Endothelial cell of umbilical vein (primary cell): ENCODE data around the gene NACAD. TPM values are rescaled to one million over a fixed set of nuclear protein-coding genes. Genes with fewer than 3 reads are reported as not detected.

Experiments used
- BruUV-seq: library from RNA; stranded (reverse); fragments of 400-500 nt; replicated peaks from 2 replicates; lab custom pipeline; 2021; lab: Mats Ljungman, UMichigan
- CTCF ChIA-PET: fragments of 300-600, 350-600 bp; sonication (Branson Sonifier 250); formaldehyde crosslinking; loops from one replicate; lab custom pipeline; 2021; ENCODE audit warnings: antibody characterized with exemption, inconsistent platforms; lab: Charles Lee
- POLR2A ChIA-PET: fragments of 300-600, 350-600 bp; sonication (Branson Sonifier 250); formaldehyde crosslinking; loops from one replicate; lab custom pipeline; 2021; ENCODE audit warnings: antibody characterized with exemption, inconsistent platforms; lab: Charles Lee
- DNase-seq: peaks from one replicate; pipeline ENCODE4 v3.0.0-alpha.2; 2011; ENCODE audit warnings: low read depth, low spot score
- FAIRE-seq: peaks from 2 replicates; lab custom pipeline; 2011; peaks lifted over from hg19 to GRCh38; lab: Jason Lieb, UNC
- H2AFZ ChIP-seq: 2 replicates; pipeline ENCODE4 v1.6.0; 2012; ENCODE audit warnings: low read depth, low read length, control low read depth, inconsistent platforms
- H3K27ac ChIP-seq: 2 replicates; pipeline ENCODE4 v1.5.1; 2011; ENCODE audit warnings: low read depth, mild to moderate bottlenecking, control low read depth, low read length, moderate library complexity; ENCODE audit not compliant: insufficient read depth
- H3K27me3 ChIP-seq, 2 experiments: 2 replicates each; pipeline versions ENCODE4 v1.6.0 to v1.6.1; 2011; ENCODE audit warnings: low read length in 2 of 2, mixed read lengths in 1 of 2; ENCODE audit not compliant: control insufficient read depth in 2 of 2, insufficient read depth in 2 of 2
- H3K36me3 ChIP-seq, 2 experiments: 2 replicates in 1 of 2; 3 replicates in 1 of 2; pipeline ENCODE4 v1.5.1; 2011; ENCODE audit warnings: low read length in 2 of 2, mild to moderate bottlenecking in 1 of 2, moderate library complexity in 1 of 2; ENCODE audit not compliant: control insufficient read depth in 2 of 2, insufficient read depth in 2 of 2; ENCODE audit errors: extremely low read depth in 1 of 2
- H3K4me1 ChIP-seq: 3 replicates; pipeline ENCODE4 v1.5.1; 2011; ENCODE audit warnings: mild to moderate bottlenecking, low read length; ENCODE audit not compliant: control insufficient read depth, insufficient read depth; ENCODE audit errors: extremely low read depth
- H3K4me2 ChIP-seq: 2 replicates; pipeline ENCODE4 v1.6.1; 2011; ENCODE audit warnings: low read length, control low read depth, mixed read lengths; ENCODE audit not compliant: insufficient read depth
- H3K4me3 ChIP-seq, 3 experiments: fragments of 200-600 bp in 1 of 3; sonication (generic), shearing (Covaris generic) in 1 of 3; replicated peaks in 1 of 3; 2 replicates each; pipeline ENCODE4 v1.5.1; 2011 to 2016; ENCODE audit warnings: control low read depth in 3 of 3, low read length in 3 of 3, mild to moderate bottlenecking in 2 of 3, inconsistent platforms in 1 of 3, low read depth in 1 of 3, moderate library complexity in 1 of 3; ENCODE audit not compliant: insufficient read depth in 1 of 3
- H3K79me2 ChIP-seq: 2 replicates; pipeline ENCODE4 v1.6.0; 2012; ENCODE audit warnings: low read length, inconsistent platforms; ENCODE audit not compliant: control insufficient read depth, insufficient read depth
- H3K9ac ChIP-seq: replicated peaks from 2 replicates; pipeline ENCODE3; 2011; ENCODE audit warnings: low read length, control low read depth; ENCODE audit not compliant: insufficient read depth; ENCODE audit errors: extremely low read depth
- H3K9me1 ChIP-seq: replicated peaks from 3 replicates; pipeline ENCODE4 v1.6.0; 2011; ENCODE audit warnings: mild to moderate bottlenecking, low read length; ENCODE audit not compliant: control insufficient read depth, insufficient read depth; ENCODE audit errors: extremely low read depth
- H3K9me3 ChIP-seq: replicated peaks from 2 replicates; pipeline ENCODE4 v1.5.1; 2012; ENCODE audit warnings: low read length, inconsistent platforms; ENCODE audit not compliant: control insufficient read depth, insufficient read depth
- H4K20me1 ChIP-seq: replicated peaks from 2 replicates; pipeline ENCODE3; 2011; ENCODE audit warnings: mild to moderate bottlenecking, low read length; ENCODE audit not compliant: control insufficient read depth, insufficient read depth; ENCODE audit errors: extremely low read depth
- EZH2 ChIP-seq: IDR thresholded peaks from 2 replicates; pipeline ENCODE4 v1.6.1; 2012; ENCODE audit warnings: borderline replicate concordance, low read depth, mild to moderate bottlenecking, moderate library complexity, low read length, inconsistent platforms; ENCODE audit not compliant: severe bottlenecking
- FOS ChIP-seq: IDR thresholded peaks from 2 replicates; pipeline ENCODE4 v1.6.1; 2011; ENCODE audit warnings: mild to moderate bottlenecking, low read length, moderate library complexity, borderline replicate concordance; ENCODE audit not compliant: insufficient read depth
- GATA2 ChIP-seq: IDR thresholded peaks from 2 replicates; pipeline ENCODE4 v1.7.0; 2011; ENCODE audit warnings: low read depth, mild to moderate bottlenecking, moderate library complexity, mixed read lengths, low read length; ENCODE audit not compliant: insufficient read length, insufficient read depth
- JUN ChIP-seq: IDR thresholded peaks from 2 replicates; pipeline ENCODE4 v1.6.1; 2011; ENCODE audit warnings: borderline replicate concordance, low read depth; ENCODE audit not compliant: insufficient read length, insufficient read depth
- MYC ChIP-seq: IDR thresholded peaks from one replicate; pipeline ENCODE4 v1.6.1; 2011; ENCODE audit warnings: mild to moderate bottlenecking, low read depth, low read length
- POLR2A ChIP-seq: IDR thresholded peaks from 2 replicates; pipeline ENCODE4 v1.6.1; 2012; ENCODE audit warnings: low read depth, mild to moderate bottlenecking, control low read depth, low read length
- POLR2AphosphoS5 ChIP-seq: IDR thresholded peaks from 2 replicates; pipeline ENCODE4 v1.6.1; 2012; ENCODE audit warnings: low read depth, mild to moderate bottlenecking, control low read depth, low read length, moderate library complexity; ENCODE audit not compliant: insufficient read depth
- dilution Hi-C: fragments of 300-500 bp; cut with MboI; formaldehyde crosslinking; loops from one replicate; pipeline ENCODE4 v1.15.0; 2019; ENCODE audit warnings: low sequenced_read_pairs; ENCODE audit not compliant: extremely low pct_ligation_motif_present
- intact Hi-C: fragments of 100-400 bp; cut with micrococcal nuclease; formaldehyde crosslinking; loops from one replicate; pipeline ENCODE4 v1.10.0; 2022
- polyA plus RNA-seq, 4 experiments: library from polyadenylated mRNA; depleted of rRNA in 3 of 4; stranded (reverse) in 3 of 4; unstranded in 1 of 4; fragments of >200 nt; gene quantifications; 2 replicates each; pipeline versions ENCODE4 v1.2.1 to v1.2.3, GENCODE V29; 2011 to 2012; ENCODE audit warnings: missing spikeins in 1 of 4
- total RNA-seq: library from RNA; stranded (reverse); gene quantifications from 2 replicates; pipeline ENCODE4 v1.2.3, GENCODE V29; 2021
- TF ChIP-seq, protein P1 (sequence below): IDR thresholded peaks from 2 replicates; pipeline ENCODE4 v1.6.1; 2011; ENCODE audit not compliant: insufficient read depth, insufficient read length
- TF ChIP-seq, protein P2 (sequence below), 2 donors: IDR thresholded peaks; 1 replicate in 1 of 2; 2 replicates in 1 of 2; pipeline ENCODE4 v1.5.1; 2011; ENCODE audit warnings: low read length in 2 of 2, mild to moderate bottlenecking in 2 of 2, moderate library complexity in 2 of 2, control low read depth in 1 of 2, inconsistent platforms in 1 of 2, low read depth in 1 of 2; ENCODE audit not compliant: insufficient read depth in 1 of 2; ENCODE audit errors: extremely low read depth in 1 of 2

NACAD gene
- total and polyA plus RNA-seq, 2 donors (not counting 3 experiments of a cell fraction or from before 2014, with no cell fraction given): 1.4 to 6.6 TPM

- H2AFZ ChIP-seq: no peak overlapping the region
- no peaks in the 10 kb centered on the region for H3K9me3 ChIP-seq
- dilution Hi-C loops: no loop called here
- H3K9me1 ChIP-seq: no peaks in the 10 kb centered on the region
- peaks cover 4% of the 10 kb centered on the region for H4K20me1 ChIP-seq
- CTCF ChIA-PET: no interaction called here
- H3K27me3 ChIP-seq: no peaks in the 10 kb centered on the region
- DNase-seq (no peak), FAIRE-seq (no peak)
- no peak for TF ChIP-seq GATA2
- no peak for TF ChIP-seq EZH2
- TF ChIP-seq POLR2A: no peak
- TF ChIP-seq MYC: no peak
- no peak for TF ChIP-seq JUN
- TF ChIP-seq, protein P1, sequence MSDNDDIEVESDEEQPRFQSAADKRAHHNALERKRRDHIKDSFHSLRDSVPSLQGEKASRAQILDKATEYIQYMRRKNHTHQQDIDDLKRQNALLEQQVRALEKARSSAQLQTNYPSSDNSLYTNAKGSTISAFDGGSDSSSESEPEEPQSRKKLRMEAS: no peak
- TF ChIP-seq FOS: no peak
- TF ChIP-seq, protein P2, sequence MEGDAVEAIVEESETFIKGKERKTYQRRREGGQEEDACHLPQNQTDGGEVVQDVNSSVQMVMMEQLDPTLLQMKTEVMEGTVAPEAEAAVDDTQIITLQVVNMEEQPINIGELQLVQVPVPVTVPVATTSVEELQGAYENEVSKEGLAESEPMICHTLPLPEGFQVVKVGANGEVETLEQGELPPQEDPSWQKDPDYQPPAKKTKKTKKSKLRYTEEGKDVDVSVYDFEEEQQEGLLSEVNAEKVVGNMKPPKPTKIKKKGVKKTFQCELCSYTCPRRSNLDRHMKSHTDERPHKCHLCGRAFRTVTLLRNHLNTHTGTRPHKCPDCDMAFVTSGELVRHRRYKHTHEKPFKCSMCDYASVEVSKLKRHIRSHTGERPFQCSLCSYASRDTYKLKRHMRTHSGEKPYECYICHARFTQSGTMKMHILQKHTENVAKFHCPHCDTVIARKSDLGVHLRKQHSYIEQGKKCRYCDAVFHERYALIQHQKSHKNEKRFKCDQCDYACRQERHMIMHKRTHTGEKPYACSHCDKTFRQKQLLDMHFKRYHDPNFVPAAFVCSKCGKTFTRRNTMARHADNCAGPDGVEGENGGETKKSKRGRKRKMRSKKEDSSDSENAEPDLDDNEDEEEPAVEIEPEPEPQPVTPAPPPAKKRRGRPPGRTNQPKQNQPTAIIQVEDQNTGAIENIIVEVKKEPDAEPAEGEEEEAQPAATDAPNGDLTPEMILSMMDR (IDR thresholded peaks at IDR 0.05; ENCODE audit: extremely low read depth in 1 of 2, insufficient read depth in 1 of 2, low read depth in 1 of 2, low read length in 2 of 2): no peak
- no peak for TF ChIP-seq POLR2AphosphoS5
- no peak overlapping the region for H3K9ac ChIP-seq
- peaks cover 10 to 18% of the 10 kb centered on the region in 2 experiments for H3K36me3 ChIP-seq
- POLR2A ChIA-PET: no interaction called here
- no peak overlapping the region for H3K4me3 ChIP-seq
- H3K4me2 ChIP-seq: no peak overlapping the region
- peaks cover 29% of the 10 kb centered on the region for H3K79me2 ChIP-seq
- intact Hi-C loops: no loop called here
- no TSS peak for BruUV-seq
- H3K4me1 ChIP-seq: no peaks in the 10 kb centered on the region
- no peak overlapping the region for H3K27ac ChIP-seq
Observed at GRCh38 chr7:45039106-45039505, 49.7 kb downstream of the NACAD start.
